Measurements from ENCODE around the gene GMPPB.

The GMPPB gene

DNA sequence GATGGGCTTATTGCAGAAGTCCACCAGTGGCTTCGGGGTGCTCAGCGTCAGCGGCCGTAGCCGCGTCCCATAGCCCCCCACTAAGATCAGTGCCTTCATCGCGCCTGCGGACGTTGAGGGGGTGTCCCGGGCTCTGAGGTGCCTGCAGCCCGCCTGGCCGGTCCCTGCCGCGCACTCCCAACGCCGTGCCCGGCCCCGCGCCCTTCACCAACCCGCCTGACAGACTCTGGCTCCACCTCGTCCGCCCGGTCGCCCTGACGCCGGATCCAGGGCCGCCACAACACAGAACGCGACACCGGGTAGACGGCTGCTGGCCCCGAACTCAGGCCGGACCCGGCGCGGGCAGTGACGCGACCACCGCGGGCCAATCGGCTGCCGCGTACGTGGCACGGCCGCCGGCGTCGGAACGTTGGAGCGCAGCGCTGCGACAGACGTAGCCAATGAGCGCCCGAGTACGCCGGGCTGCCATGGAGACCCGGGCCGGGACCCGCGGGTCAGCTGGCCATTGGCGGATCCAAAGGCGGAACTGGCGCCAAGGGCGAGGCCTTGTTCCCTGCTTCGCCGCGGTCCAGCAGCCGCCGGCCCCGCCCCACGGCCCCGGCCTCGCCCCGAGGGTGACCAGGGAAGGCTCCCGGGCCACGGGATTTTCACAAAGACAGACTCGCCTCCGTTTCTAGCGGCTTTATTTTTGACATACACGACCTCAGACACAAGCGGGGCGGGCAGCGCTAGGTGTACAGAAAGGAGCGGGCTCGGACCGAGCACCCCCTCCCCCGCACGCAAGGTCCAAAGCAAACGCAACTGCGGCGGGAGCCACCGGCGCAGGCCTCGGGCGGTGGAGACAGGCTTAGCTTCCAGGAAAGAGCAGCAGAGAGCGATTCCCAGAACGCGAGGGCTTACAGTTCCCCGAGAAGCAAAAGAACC lies at the start of gene GMPPB:
TSS of gene GMPPB (minus strand) at position 324 of the 924 bp plus-strand sequence. CDS start at position 99, 225 bp downstream.
- TF ChIP-seq EP300 (IDR thresholded peaks at IDR 0.05; ENCODE audit: borderline replicate concordance) (no peak), TAF1 (IDR thresholded peaks at IDR 0.05; ENCODE audit: low read depth) (peak; percentile 66), CREB1 (IDR thresholded peaks at IDR 0.05; ENCODE audit: low read depth) (peak; percentile 88), ZBTB7A (IDR thresholded peaks at IDR 0.05; ENCODE audit: low read depth) (no peak), TCF12 (IDR thresholded peaks at IDR 0.05; ENCODE audit: low read depth) (peak; percentile 40; the same call in 1 of the 2 replicates), RAD21 (IDR thresholded peaks at IDR 0.05; ENCODE audit: low read depth) (no peak), CEBPB (IDR thresholded peaks at IDR 0.05) (no peak), FOXM1 (IDR thresholded peaks at IDR 0.05; ENCODE audit: borderline replicate concordance, low read depth) (no peak), TEAD4 (IDR thresholded peaks at IDR 0.05) (no peak), EGR1 (IDR thresholded peaks at IDR 0.05) (peak; percentile 59), YY1 (IDR thresholded peaks at IDR 0.05; ENCODE audit: low read depth) (peak; percentile 68; the same call in 1 of the 2 replicates), NFIC (IDR thresholded peaks at IDR 0.05) (no peak)
- TF ChIP-seq, protein P1, sequence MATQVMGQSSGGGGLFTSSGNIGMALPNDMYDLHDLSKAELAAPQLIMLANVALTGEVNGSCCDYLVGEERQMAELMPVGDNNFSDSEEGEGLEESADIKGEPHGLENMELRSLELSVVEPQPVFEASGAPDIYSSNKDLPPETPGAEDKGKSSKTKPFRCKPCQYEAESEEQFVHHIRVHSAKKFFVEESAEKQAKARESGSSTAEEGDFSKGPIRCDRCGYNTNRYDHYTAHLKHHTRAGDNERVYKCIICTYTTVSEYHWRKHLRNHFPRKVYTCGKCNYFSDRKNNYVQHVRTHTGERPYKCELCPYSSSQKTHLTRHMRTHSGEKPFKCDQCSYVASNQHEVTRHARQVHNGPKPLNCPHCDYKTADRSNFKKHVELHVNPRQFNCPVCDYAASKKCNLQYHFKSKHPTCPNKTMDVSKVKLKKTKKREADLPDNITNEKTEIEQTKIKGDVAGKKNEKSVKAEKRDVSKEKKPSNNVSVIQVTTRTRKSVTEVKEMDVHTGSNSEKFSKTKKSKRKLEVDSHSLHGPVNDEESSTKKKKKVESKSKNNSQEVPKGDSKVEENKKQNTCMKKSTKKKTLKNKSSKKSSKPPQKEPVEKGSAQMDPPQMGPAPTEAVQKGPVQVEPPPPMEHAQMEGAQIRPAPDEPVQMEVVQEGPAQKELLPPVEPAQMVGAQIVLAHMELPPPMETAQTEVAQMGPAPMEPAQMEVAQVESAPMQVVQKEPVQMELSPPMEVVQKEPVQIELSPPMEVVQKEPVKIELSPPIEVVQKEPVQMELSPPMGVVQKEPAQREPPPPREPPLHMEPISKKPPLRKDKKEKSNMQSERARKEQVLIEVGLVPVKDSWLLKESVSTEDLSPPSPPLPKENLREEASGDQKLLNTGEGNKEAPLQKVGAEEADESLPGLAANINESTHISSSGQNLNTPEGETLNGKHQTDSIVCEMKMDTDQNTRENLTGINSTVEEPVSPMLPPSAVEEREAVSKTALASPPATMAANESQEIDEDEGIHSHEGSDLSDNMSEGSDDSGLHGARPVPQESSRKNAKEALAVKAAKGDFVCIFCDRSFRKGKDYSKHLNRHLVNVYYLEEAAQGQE (IDR thresholded peaks at IDR 0.05; ENCODE audit: low read depth): no peak
- TF ChIP-seq, protein P2, sequence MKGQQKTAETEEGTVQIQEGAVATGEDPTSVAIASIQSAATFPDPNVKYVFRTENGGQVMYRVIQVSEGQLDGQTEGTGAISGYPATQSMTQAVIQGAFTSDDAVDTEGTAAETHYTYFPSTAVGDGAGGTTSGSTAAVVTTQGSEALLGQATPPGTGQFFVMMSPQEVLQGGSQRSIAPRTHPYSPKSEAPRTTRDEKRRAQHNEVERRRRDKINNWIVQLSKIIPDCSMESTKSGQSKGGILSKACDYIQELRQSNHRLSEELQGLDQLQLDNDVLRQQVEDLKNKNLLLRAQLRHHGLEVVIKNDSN (IDR thresholded peaks at IDR 0.05): peak; percentile 36
- TF ChIP-seq, protein P3, sequence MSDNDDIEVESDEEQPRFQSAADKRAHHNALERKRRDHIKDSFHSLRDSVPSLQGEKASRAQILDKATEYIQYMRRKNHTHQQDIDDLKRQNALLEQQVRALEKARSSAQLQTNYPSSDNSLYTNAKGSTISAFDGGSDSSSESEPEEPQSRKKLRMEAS (IDR thresholded peaks at IDR 0.05): peak; percentile 49

DNA sequence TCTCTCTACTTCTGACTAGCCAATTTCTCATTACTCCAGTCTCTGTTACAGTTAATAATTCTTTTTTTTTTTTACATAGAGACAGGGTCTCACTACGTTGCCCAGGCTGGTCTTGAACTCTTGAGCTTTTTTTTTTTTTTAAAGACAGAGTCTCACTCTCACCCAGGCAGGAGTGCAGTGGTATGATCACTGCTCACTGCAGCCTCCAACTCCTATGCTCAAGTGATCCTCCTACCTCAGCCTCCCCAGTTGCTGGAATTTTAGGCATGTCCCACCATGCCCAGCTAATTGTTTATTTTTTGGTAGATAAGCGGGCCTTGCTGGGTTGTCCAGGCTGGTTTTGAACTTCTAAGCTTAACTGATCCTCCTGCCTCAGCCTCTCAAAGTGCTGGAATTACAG lies 49.0 kb upstream of the GMPPB start:
- TF ChIP-seq FOXM1 (IDR thresholded peaks at IDR 0.05; ENCODE audit: borderline replicate concordance, low read depth): no peak
- no peak for TF ChIP-seq ZBTB7A (IDR thresholded peaks at IDR 0.05; ENCODE audit: low read depth)
- no peak for TF ChIP-seq YY1 (IDR thresholded peaks at IDR 0.05; ENCODE audit: low read depth)
- TF ChIP-seq, protein P1 (IDR thresholded peaks at IDR 0.05; ENCODE audit: low read depth): no peak
- no peak for TF ChIP-seq TCF12 (IDR thresholded peaks at IDR 0.05; ENCODE audit: low read depth)

DNA sequence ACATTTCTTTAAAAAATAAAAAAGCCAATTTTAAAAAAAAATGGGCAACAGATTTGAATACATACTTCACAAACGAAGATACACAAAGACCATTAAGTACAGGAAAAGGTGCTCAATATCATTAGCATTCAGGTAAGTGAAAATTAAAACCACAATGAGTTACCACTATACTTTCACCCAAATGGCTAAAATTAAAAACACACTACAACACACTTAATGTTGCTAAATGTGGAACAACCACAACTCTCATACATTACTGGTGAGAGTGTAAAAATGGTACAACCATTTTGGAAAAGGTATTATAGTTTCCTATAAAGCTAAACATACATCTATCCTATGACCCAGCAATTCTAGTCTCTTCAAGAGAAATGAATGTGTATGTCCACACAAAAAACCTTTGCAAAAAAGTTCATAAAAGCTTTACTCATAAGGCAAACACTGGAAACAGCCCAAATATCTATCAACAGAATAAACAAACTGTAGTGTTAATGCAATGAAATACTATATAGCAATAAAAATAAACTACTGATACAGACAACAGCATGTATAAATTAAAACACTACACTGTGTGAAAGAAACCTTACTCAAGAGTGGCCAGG lies 47.7 kb upstream of the GMPPB start:
- no peak for TF ChIP-seq ZBTB7A (IDR thresholded peaks at IDR 0.05; ENCODE audit: low read depth)

DNA sequence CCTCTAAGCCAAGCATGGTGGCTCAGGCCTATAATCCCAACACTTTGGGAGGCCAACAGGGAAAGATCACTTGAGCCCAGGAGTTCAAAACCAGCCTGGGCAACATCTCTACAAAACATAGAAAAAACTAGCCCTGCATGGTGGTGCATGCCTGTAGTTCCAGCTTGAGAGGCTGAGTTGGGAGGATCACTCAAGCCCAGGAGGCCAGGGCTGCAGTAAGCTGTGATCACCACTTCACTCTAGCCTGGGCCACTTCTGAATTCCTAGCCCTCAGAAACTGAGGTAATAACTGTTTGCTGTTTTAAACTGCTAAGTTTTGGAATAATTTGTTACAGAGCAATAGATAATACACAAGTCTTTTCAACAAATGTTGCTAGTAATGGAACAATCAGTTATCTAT lies 46.2 kb upstream of the GMPPB start:
- TF ChIP-seq ZBTB7A (IDR thresholded peaks at IDR 0.05; ENCODE audit: low read depth) (no peak), RAD21 (IDR thresholded peaks at IDR 0.05; ENCODE audit: low read depth) (no peak), YY1 (IDR thresholded peaks at IDR 0.05; ENCODE audit: low read depth) (no peak), FOXM1 (IDR thresholded peaks at IDR 0.05; ENCODE audit: borderline replicate concordance, low read depth) (no peak), TAF1 (IDR thresholded peaks at IDR 0.05; ENCODE audit: low read depth) (no peak), TEAD4 (IDR thresholded peaks at IDR 0.05) (no peak), CREB1 (IDR thresholded peaks at IDR 0.05; ENCODE audit: low read depth) (no peak), EP300 (IDR thresholded peaks at IDR 0.05; ENCODE audit: borderline replicate concordance) (no peak), EGR1 (IDR thresholded peaks at IDR 0.05) (no peak), NFIC (IDR thresholded peaks at IDR 0.05) (no peak), CEBPB (IDR thresholded peaks at IDR 0.05) (no peak), TCF12 (IDR thresholded peaks at IDR 0.05; ENCODE audit: low read depth) (no peak)
- TF ChIP-seq, protein P1 (IDR thresholded peaks at IDR 0.05; ENCODE audit: low read depth): no peak
- TF ChIP-seq, protein P2 (IDR thresholded peaks at IDR 0.05): no peak
- TF ChIP-seq, protein P3 (IDR thresholded peaks at IDR 0.05): no peak

Measured in Ishikawa (cell line).